Measurements from ENCODE around the gene CARMIL1.

GRCh38 chr6:25363427-25363826 is 84.3 kb downstream of the CARMIL1 start:
- TF ChIP-seq CTCF (IDR thresholded peaks at IDR 0.05) (no peak), POLR2A (IDR thresholded peaks at IDR 0.05) (no peak)

All from heart left ventricle (tissue), 13 donors.